Thoracic aorta endothelial cell (primary cell): Measurements from ENCODE around the gene SDHAF3. TPM values are rescaled to one million over a fixed set of nuclear protein-coding genes. Genes with fewer than 3 reads are reported as not detected.

Source experiments
- total RNA-seq: library from RNA; depleted of rRNA; stranded (reverse); fragments of >200 nt; gene quantifications from 2 replicates; pipeline ENCODE4 v1.2.3, GENCODE V29; 2012

Gene SDHAF3
- total RNA-seq, result 9.6 and 21.0 TPM in 2 replicates

GRCh38 chr7:97117372-97118188, at the start of gene SDHAF3:
SDHAF3 (plus strand) TSS chr7:97117698; CDS start chr7:97117724, 26 bp downstream.

Other genes with a start within 250 kb of the SDHAF3 start
- gene DLX6, start 112.1 kb upstream of the SDHAF3 start, total RNA-seq, result not detected in 2 replicates
- not detected in 2 replicates for gene DLX5, start 92.9 kb upstream of the SDHAF3 start, total RNA-seq